ENCODE data around the gene GSC.
"Not testable (repeated sequence)": the region's sequence is repeated elsewhere in the genome, so short reads cannot be mapped to it uniquely, and the experiment has no call there.

The GSC gene

DNA sequence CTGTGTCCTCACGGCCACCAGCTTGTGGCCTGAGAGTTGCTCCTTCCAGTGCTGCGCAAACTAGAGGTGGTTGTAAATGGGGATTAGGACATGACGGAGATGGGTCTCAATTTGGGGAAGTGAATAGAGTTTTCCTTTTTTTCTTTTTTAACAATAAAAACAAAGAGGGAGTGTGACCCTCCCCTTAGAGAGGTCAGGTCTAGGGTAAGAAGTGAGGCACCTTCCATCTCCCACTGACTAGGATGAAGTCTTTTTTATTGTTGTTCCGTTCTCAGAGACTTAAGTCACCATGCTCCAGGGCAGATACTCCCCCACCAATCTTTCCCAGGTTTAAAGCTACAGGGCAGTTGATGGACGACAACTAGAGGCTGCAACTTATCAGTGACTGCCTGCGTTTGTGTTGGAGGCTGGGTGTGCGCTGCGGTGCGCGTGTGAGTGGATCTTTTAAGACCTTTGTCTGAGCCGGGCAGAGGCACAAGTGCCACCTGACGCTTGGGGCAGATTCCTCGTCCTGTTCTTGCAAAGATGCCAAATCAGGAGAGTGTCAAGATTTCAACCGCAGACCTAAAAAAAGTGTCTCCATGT, 2.1 kb upstream of the GSC start:
- DNase-seq (ENCODE audit: low read depth in 2 of 2) = no peak

DNA sequence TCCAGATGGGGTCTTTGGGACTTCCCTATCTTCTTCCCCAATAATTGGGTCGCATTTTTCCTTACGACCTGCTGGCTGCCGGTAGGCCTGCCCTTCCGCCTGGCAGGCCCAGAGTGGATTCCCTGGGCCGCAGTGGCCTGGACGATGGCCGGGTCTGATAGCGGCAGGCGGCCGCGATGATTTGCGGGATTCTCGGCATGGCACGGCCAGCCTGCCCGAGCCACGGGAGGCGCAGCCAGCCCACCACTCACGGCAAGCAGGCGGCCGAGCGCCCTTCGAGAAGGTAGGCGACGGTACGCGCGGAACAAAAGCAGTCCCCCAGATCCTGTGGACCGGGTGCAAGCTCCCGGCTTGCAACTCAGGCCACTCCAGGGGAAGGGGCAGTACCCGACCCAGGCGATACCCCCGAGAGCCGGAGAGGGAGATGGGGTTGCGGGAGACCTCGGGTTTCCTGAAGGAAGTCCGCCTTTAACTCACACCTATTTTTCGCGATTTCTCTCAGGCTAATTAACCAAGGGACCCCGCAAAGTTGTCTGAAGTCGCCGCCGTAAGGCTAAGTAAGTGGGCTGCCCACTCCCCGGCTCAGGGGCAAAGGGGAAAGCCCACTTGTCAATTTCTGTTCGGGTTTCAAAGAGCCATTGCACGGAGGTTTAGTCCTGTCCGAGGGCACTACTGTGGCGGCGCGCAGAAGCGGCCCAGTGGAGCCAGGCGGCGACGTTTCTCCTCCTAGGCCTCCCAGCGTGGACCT, 1.4 kb upstream of the GSC start:
- DNase-seq (ENCODE audit: low read depth in 2 of 2) = no peak

DNA sequence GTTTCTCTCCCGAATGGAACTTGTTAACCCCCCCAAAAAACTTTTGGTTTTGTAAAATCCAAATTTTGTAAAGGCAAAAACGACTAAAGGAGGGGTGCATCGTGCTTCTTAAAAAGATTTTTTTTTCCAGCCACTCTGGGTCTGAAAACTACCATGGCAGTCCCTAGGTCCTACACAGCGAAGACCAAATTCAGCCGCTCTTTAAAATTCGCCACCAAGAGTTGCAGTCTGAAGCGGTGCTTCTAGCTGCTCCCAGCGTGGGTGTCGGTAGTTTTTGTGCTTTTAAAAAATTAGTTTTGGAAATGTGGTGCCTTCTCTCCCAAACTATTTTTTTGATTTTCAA, 873 bp upstream of the GSC start:
- no peak for DNase-seq (ENCODE audit: low read depth in 2 of 2)

DNA sequence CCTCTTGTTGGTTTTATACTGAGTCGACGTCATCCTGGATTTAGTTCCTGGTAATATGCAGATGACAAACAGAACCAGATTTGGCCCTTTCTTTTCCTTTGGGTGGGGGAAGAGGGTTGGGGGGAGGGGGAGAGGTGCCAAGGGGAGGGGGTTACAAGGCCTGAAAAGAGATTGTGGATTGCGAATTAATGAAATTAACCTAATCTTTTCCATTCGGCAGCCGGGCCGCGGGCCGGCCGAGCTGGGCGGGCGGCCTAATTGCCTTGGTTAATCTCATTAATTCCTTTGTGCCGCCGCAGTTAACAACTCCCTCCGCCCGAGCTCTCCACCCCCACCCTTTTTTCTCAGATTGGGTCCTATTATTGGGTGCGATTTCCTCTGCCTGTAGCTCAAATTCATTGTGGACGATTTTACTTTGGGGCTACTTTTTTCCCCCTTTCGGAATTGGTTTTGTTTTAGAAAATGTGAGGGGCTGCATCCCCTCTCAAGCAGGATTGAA, 387 bp upstream of the GSC start:
- no peak for DNase-seq (ENCODE audit: low read depth in 2 of 2)

DNA sequence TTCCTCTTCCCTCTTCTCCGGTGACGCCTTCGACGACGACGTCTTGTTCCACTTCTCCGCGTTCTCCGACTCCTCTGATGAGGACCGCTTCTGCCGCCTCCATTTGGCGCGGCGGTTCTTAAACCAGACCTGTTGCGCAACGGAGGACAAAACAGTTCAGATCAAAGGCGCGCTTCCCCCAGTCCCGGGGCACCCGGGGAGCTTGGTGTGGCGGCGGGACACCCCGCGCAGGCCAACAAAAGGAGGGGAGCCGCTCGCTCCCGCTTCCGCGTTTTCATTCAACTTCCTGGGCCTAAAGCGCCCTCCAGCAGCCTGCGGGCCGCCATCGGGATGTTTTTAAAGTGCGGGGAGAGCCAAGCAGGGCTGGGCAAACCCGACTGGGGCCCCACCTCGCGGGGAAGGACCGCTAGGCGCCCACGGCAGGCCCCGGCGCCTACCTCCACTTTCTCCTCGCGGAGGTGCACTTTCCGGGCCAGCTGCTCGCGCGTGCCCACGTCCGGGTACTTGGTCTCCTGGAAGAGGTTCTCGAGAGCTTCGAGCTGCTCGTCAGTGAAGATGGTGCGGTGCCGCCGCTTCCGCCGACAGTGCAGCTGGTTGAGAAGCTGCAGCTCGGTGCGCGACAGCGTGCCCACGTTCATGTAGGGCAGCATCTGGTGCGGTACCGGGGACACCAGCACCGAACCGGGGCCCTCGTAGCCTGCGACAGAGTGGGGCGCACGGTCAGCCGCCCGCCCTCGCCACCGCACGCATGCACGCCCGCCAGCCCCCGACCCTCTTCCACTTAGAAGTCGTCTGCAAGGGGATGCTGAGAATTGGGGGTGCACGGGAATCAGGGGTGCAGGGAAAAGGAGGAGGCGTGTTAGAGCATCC, 1.2 kb downstream of the GSC start:
- DNase-seq (ENCODE audit: low read depth in 2 of 2) = no peak

DNA sequence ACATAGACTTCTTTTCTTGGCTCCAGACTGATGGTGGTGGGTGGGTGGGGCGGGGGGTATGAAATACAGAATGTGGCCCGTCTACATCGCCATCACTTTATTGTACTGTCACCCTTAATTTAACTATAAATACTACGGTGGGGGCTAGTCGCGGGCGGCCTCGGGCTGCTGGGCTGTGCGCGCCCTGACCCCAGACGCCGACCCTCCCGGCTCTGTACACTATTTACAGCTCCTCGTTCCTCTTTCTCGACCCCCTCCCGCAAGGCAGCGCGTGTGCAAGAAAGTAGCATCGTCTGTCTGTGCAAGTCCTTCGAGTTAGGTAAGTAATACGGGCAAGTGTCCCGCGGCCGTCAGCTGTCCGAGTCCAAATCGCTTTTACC, 1.8 kb downstream of the GSC start:
- no peak for DNase-seq (ENCODE audit: low read depth in 2 of 2)

DNA sequence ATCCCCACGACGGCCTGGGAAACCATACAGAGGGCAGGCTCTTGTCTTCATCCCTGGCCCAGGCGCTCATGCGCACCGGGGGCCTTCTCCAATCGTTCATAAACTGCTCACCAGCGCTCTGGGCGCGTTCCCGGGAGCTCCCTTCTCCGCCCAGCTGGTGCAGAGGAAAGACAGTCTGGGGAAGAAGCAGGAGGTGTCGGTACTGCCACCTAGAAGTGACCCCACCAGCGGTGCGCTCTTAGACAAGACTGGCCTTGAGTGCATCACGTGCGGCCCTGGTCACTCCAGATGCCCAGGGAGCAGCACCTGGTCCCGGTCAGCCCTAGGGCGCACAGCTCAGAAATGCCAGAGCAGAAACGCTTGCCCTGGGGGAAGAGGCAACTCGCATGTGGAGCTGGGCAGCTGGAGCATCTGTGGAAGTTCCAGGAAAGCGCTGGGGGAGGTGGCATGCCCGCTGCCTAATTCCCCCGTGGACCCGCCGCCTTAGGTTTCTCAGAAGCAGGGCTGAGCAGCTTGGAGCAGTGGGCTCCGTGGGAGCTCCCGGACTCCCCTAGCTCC, 2.5 kb downstream of the GSC start:
- DNase-seq (ENCODE audit: low read depth in 2 of 2) = no peak

DNA sequence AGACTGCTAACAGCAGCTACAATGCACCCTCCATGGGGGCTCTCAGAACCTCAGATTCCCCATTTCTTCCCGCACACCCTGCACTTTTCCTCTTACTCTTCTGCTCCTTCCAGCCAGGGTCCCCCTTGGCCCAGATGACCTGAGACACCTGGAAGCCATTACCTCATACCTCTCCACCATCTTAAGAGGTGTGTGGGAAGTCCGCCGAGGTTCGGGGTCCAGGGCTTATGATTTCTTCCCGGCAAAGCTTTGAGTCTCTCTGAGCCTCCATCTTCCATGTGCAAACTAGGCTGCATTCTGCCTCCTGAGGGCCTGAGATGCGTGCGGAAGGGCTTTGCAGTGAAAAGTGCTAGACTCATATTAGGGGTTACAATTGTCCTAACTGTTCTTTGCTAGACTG, 5.3 kb downstream of the GSC start:
- no peak for DNase-seq (ENCODE audit: low read depth in 2 of 2)

DNA sequence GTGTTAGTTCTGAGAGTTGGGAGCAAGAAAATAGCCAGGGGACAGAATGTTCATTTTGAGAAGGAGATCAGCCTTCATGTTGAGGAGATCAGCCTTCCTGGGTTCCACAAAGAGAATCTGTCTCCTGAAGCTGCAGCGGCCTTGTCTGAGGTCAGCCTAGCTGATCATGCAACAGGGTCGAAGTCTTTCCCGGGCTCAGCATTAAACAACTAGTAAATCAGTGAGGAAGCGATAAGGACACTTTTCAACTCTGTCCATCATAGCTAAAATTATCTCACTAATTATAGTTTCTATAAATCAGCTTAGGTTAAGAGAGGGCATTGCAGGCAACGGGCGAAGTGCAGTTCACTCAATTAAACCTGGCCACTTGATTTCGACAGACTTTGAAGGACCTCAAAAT, 7.5 kb downstream of the GSC start:
- DNase-seq (ENCODE audit: low read depth in 2 of 2) = no peak

DNA sequence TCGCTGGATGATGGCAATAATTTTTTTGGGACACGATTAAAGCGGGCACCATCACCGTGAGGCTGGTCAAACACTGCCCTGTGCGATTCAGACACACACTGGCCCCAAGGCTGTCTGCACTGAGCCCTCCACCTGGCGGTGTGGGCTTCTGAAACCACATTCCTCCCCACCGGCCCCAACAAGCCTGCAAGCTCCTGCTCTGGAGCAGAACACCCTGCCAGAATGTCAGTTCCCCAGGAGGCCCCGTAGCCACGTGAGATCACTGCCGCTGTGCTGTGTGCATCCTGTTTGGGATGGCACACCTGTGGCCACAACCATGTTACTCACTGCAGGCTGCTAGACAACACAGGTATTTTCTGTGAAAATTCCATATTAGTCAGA, 7.9 kb downstream of the GSC start:
- DNase-seq (ENCODE audit: low read depth in 2 of 2) = no peak

DNA sequence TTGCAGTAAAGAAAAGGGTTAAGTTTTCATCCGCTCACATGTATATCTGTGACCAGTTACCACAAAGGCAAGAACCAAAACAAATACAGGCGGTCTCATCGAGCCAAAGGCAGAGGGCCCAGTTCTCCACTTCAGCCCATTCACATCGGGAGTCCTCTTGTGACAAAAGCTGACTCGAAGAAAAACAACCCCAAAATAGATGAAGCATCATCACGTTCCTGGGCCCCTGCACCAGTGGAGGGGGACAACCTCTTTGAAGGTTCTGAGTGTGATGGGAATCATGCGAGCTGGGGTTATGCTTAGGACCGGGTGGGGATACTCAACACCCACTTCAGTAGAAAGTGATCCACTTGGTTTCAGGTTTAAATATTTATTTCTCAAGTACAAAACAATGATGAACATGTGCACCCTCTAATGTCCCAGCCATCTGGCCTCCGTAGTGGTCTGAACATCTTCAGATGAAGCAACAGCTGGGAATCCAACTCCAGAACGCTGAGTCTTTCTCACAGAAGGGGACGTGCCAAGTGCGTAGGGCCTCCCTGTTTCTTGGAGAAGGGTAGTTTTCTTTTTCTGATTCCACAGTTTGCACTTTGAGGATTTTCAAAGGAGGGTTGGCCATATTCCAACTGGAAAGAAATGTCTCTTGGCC, 8.4 kb downstream of the GSC start:
- no peak for DNase-seq (ENCODE audit: low read depth in 2 of 2)

DNA sequence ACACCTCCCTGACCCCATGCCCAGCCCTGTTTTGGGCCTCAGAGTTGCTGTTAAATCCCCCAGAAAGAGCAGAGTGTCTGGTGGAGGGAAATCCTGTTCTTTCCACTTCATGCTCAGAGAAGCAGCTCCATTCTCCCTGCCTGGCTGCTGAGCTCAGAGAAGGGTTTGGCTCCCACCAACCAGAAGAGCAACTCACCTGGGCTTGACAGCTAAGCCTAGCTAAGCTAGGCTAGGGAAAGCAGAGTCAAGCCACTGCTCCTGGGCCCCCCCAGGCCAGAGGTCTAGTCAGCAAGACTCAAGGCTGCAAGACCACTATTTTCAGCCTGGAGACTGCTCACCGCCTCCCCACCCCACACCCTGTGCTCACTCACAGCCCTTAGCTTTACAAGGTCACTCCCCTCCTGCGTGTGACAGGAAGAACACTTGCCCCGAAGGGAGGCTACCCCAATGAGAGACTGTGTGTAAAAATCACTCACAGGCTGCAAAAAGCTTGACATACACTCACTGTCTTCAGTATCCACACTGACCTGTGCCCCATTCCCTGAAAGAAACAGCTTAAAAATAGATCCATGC, 13.5 kb downstream of the GSC start:
- no peak for DNase-seq (ENCODE audit: low read depth in 2 of 2)

DNA sequence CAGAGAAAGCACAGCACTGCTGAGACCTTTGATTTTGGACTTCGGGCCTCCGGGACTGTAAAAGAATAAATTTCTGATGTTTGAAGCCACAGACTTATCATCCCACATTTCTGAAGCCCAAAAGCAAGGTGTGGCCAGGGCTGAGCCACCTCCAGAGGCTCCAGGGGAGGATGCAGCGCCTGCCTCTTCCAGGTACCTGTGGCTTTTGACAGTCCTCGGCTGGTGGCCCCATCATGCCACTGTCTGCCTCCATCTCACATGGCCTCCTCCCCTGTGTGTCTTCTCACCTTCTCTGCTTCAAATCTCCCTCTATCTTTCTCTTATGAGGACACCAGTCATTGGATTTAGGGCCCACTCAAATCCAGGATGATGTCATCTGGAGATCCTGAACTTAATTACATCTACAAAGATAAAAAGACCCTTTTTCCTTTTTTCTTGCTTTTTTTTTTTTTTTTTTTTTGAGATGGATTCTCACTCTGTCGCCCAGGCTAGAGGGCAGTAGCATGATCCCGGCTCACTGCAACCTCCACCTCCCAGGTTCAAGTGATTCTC, 15.4 kb downstream of the GSC start:
- no peak for DNase-seq (ENCODE audit: low read depth in 2 of 2)

DNA sequence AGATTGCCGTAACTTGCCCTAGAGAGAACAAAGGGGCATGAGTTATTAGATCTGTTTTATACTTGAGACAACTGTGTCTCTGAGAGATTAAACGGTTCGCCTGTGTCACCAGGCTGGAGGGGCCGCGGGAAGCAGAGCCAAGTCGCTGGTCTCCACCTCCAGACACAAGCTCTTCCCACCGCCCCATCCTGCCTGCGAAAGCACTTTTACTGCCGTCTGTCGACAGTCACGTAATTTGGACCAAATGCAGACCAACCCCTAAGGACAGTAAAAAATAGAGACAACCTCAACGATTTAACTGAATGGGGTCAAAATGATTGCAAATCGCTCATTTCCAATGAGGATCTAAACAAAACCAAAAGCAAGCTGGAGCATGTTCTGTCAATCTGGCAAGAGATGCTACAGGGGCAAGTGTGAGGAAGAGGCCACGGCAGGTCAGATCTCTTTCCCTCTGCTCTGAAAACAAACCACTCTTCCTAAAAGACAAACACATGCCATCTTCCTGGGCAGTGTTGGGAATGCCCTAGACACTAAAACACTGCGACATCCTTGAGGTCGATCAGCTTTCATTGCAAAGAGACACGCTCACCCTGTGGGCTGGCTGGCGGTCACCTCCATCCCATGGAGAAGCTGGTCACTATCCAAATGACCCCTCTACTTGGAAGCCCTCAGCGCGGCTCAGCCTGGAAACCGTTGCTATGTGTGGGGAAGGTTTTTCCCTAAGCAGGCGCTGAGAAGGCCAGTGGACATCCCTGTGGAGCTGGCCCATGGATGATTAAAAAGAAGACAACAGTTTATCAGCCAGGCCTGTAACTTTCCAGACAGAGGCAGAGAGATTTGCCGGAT, 17.1 kb downstream of the GSC start:
- DNase-seq (ENCODE audit: low read depth in 2 of 2) = no peak

DNA sequence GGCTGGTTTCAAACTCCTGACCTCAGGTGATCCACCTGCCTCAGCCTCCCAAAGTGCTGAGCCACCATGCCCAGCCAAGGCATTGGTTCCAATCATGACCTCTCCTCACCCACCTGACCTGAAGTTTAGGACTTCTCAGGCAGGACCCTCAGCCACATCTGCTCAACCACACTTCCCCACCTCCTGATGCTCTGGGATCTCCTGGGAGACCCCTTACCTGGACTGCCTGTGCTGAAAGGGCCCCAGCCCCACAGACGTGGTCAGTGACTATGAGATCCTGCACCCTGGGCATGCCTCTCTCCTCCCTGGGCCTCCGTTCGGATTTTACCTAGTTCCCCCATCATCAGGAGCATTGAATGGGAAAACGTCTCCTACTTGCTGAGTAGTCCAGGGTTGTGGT, 18.0 kb downstream of the GSC start:
- DNase-seq (ENCODE audit: low read depth in 2 of 2) = no peak

DNA sequence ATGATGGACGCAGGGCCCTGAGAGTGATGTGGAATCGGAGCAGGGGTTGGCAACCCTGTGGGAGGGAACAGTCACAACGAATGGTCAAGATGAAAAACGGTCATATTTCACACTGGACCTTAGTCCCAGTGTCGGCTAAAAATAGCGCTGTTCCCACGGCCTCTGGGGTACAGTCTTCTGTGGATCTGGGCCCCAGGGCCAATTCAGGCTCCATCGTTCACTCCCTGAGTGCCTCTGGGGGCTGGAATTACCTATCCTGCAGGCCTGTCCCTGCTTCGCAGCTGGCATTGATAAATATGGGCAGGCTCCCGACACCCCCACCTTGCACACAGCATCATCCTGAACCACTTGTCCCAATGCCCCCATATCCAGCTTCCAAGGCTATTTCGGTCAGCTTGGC, 18.6 kb downstream of the GSC start:
- no peak for DNase-seq (ENCODE audit: low read depth in 2 of 2)

DNA sequence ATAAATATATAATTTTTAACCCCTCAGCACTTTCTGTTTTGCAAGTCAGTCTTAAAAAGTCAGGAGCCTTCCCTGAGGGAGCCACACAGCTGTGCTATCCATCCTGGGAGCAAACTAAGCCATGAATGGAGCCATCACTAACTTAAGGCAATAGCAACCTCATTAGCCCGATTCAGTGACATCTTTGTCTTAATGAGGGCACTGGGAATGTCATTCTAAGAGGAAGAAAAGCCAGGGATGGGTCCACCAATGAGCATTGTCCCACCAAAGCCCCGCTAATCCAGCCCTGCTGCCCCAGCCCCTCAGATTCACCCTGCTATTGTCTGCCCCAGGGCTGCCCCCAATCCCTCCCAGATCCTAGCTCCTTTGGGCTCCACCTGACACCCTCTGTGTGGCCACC, 19.5 kb downstream of the GSC start:
- no peak for DNase-seq (ENCODE audit: low read depth in 2 of 2)

DNA sequence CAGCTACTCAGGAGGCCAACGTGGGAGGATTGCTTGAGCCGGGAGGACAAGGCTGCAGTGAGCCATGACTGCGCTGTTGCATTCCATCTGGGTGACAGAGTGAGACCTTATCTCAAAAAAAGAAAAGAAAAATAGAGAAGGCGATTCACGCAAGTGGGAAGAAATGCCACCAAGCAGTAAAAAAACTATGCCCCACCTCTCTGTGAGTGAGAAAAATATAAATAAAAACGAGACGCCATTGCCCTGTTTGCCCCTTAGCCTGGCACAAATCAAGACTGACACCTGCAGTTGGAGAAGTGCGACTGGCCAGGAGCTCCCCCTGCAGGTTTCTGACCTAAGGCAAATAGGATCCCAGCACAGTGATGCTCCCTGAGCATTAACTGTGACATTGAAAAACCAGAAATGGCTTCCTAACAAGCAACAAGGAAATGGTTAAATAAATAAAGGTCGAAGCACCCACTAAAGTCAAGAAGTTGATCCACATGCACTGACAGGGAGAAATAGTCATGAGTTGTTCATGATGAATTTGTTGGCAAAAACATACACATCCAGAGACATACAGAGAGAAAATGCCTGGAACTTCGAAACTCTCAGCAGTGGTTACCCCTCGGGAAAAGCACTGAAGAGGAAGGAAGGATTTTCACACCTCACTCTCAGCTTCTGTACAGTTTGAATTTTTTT, 21.1 kb downstream of the GSC start:
- DNase-seq (ENCODE audit: low read depth in 2 of 2) = no peak

DNA sequence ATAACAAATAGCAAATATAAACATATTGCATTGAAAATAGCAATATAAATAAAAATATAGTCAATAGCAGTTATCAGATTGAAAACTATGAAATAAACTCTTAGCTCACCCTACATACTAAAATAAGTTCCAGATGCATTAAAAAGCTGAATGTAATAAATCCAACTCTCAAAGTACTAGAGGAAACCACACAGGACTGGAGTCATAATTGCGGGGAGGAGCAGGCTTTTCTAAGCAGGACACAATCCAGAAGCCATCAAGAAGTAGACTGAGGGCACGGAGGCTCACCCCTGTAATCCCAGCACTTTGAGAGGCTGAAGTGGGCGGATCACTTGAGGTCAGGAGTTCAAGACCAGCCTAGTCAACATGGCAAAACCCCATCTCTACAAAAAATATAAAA, 22.2 kb downstream of the GSC start:
- DNase-seq (ENCODE audit: low read depth in 2 of 2) = no peak

DNA sequence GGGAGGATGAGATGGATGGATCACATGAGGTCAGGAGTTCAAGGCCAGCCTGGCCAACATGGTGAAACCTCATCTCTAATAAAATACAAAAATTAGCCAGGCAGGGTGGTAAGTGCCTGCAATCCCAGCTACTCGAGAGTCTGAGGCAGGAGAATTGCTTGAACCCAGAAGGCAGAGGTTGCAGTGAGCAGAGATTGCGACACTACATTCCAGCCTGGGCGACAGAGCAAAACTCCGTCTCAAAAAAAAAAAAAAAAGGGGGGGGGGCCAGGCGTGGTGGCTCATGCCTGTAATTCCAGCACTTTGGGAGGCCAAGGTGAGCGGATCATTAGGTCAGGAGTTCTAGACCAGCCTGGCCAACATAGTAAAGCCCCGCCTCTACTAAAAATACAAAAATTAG, 22.8 kb downstream of the GSC start:
- DNase-seq (ENCODE audit: low read depth in 2 of 2) = not testable (repeated sequence)

All from fibroblast of skin of left quadriceps (primary cell).